ENCODE measurements around the gene SEPTIN7.

- TF ChIP-seq EZH2 (IDR thresholded peaks at IDR 0.05; ENCODE audit: low read length, missing control alignments): no peak
- TF ChIP-seq CTCF (conservative IDR thresholded peaks at IDR 0.05 in 1 of 2, IDR thresholded peaks at IDR 0.05 in 1 of 2; ENCODE audit: low read depth in 1 of 2, low read length in 2 of 2): no peak
Measured at GRCh38 chr7:35771776-35772175, 29.1 kb upstream of the SEPTIN7 start.

All from fibroblast of lung (primary cell).